Right ventricle myocardium inferior (tissue), 1 donor: ENCODE results near the gene CUX1. TPM values are rescaled to one million over a fixed set of nuclear protein-coding genes. Genes with fewer than 3 reads are reported as not detected.
A peak's percentile ranks its signal among the peaks of the same experiment; 100 is the strongest.
"Not testable (repeated sequence)": the region's sequence is repeated elsewhere in the genome, so short reads cannot be mapped to it uniquely, and the experiment has no call there.

Experiments used
- ATAC-seq: fragments of 200-7000 bp; cut with Tn5 transposase; one replicate; pipeline ENCODE4 v1.9.1; 2020; ENCODE audit warnings: mild to moderate bottlenecking, moderate library complexity
- DNase-seq: peaks from one replicate; pipeline ENCODE4 v3.0.0; 2021; ENCODE audit errors: missing footprints
- intact Hi-C: fragments of 100-400 bp; cut with DNase I; formaldehyde crosslinking; loops from one replicate; pipeline ENCODE4 v1.11.0; 2022
- total RNA-seq: library from RNA; stranded (reverse); fragmentation: NEBNext Ultra II Directional; extraction: Animal tissue kit (Norgen Biotek cat#: 25700); gene quantifications from one replicate; pipeline ENCODE4 v1.2.1, GENCODE V29; 2021
- donor health status: DM: no; HTN: yes; CAD: no; lungs with severe emphysema.

The CUX1 gene
- total RNA-seq, 1 donor from 2014 or later: 107 TPM

- intact Hi-C loops: no loop called here
- no peak for DNase-seq
- ATAC-seq: no peak
These were observed 102.1 kb downstream of the CUX1 start for GRCh38 chr7:101919363-101920115.

- DNase-seq (no peak), ATAC-seq (no peak)
- intact Hi-C loops: no loop called here
These were observed 103.6 kb downstream of the CUX1 start for GRCh38 chr7:101921061-101921460.

- ATAC-seq, DNase-seq, intact Hi-C loops: not testable (repeated sequence)
These were observed 104.4 kb downstream of the CUX1 start for GRCh38 chr7:101921546-101922489.

- intact Hi-C loops: no loop called here
- ATAC-seq (no peak), DNase-seq (no peak)
These were observed 105.5 kb downstream of the CUX1 start for GRCh38 chr7:101922631-101923601.

GRCh38 chr7:101923602-101923985 lies 106.2 kb downstream of the CUX1 start:
- intact Hi-C loops: no loop called here
- DNase-seq (no peak), ATAC-seq (no peak)

GRCh38 chr7:101924171-101924570 lies 106.7 kb downstream of the CUX1 start:
- ATAC-seq (peak; percentile 59), DNase-seq (no peak)
- intact Hi-C loops: no loop called here

GRCh38 chr7:101926265-101926664 lies 108.8 kb downstream of the CUX1 start:
- no peak for ATAC-seq

GRCh38 chr7:101927389-101927788 lies 110.0 kb downstream of the CUX1 start:
- no peak for DNase-seq

More at GRCh38 chr7:101926265-101926664, 108.8 kb downstream of the CUX1 start:
- no peak for DNase-seq
- intact Hi-C loops: no loop called here

GRCh38 chr7:101927802-101928201 lies 110.4 kb downstream of the CUX1 start:
- intact Hi-C loops: no loop called here
- peak; percentile 35 for ATAC-seq
- no peak for DNase-seq

More at GRCh38 chr7:101927389-101927788, 110.0 kb downstream of the CUX1 start:
- no peak for ATAC-seq
- intact Hi-C loops: no loop called here

GRCh38 chr7:101929256-101929655 lies 111.8 kb downstream of the CUX1 start:
- DNase-seq (no peak), ATAC-seq (no peak)
- intact Hi-C loops: no loop called here

- ATAC-seq, DNase-seq, intact Hi-C loops: not testable (repeated sequence)
These were observed 112.5 kb downstream of the CUX1 start for GRCh38 chr7:101929911-101930310.

GRCh38 chr7:101932083-101932482 lies 114.7 kb downstream of the CUX1 start:
- ATAC-seq: no peak
- no peak for DNase-seq
- intact Hi-C loops: no loop called here

GRCh38 chr7:101933028-101933427 lies 115.6 kb downstream of the CUX1 start:
- intact Hi-C loops: no loop called here
- no peak for DNase-seq
- ATAC-seq: no peak

- intact Hi-C loops: no loop called here
- no peak for DNase-seq
- no peak for ATAC-seq
These were observed 116.3 kb downstream of the CUX1 start for GRCh38 chr7:101933688-101934121.

GRCh38 chr7:101934618-101935017 lies 117.2 kb downstream of the CUX1 start:
- DNase-seq (no peak), ATAC-seq (peak; percentile 15)
- intact Hi-C loops: loop anchor here (5.0 kb wide), 1 partner anchor 77 kb away; no protein-coding TSS in a partner anchor

- intact Hi-C loops: loop anchor here (5.0 kb wide), 1 partner anchor 78 kb away; no protein-coding TSS in a partner anchor
- ATAC-seq: peak; percentile 91
- peak; percentile 81 for DNase-seq
These were observed 118.2 kb downstream of the CUX1 start for GRCh38 chr7:101935521-101936141.

GRCh38 chr7:101936223-101936610 lies 118.8 kb downstream of the CUX1 start:
- ATAC-seq (peak; percentile 13), DNase-seq (no peak)
- intact Hi-C loops: loop anchor here (5.0 kb wide), 1 partner anchor 79 kb away; no protein-coding TSS in a partner anchor
